GM23338 (cell line): ENCODE data around the gene ADAM15. TPM values are rescaled to one million over a fixed set of nuclear protein-coding genes. Genes with fewer than 3 reads are reported as not detected.

Source experiments
- ATAC-seq: fragments of 200-7000 bp; cut with Tn5 transposase; 3 replicates; pipeline ENCODE4 v1.9.1; 2020
- DNase-seq: peaks from one replicate; pipeline ENCODE4 v3.0.0-alpha.2; 2015; ENCODE audit warnings: low spot score
- H2AFZ ChIP-seq: fragments of 200-600 bp; sonication (generic); 2 replicates; pipeline ENCODE4 v1.8.0; 2016; ENCODE audit warnings: antibody characterized with exemption, mild to moderate bottlenecking, moderate library complexity
- H3F3A ChIP-seq: fragments of 200-600 bp; sonication (generic); replicated peaks from 2 replicates; pipeline ENCODE4 v1.8.0; 2017; ENCODE audit warnings: antibody characterized with exemption, mixed run types, low read depth
- H3K27ac ChIP-seq: fragments of 200-600 bp; sonication (generic); 2 replicates; pipeline ENCODE4 v1.6.1; 2016; ENCODE audit warnings: low read depth
- H3K27me3 ChIP-seq: fragments of 200-600 bp; sonication (generic); 2 replicates; pipeline ENCODE4 v1.8.0; 2016; ENCODE audit warnings: mild to moderate bottlenecking, mixed run types, moderate library complexity; ENCODE audit not compliant: insufficient read depth
- H3K36me3 ChIP-seq: fragments of 200-600 bp; sonication (generic); 2 replicates; pipeline ENCODE4 v1.8.0; 2016; ENCODE audit warnings: mild to moderate bottlenecking; ENCODE audit not compliant: insufficient read depth
- H3K4me1 ChIP-seq: fragments of 200-600 bp; sonication (generic); 2 replicates; pipeline ENCODE4 v1.8.0; 2016; ENCODE audit warnings: mild to moderate bottlenecking, moderate library complexity; ENCODE audit not compliant: insufficient read depth
- H3K4me2 ChIP-seq: fragments of 200-600 bp; sonication (generic); 2 replicates; pipeline ENCODE4 v1.7.1; 2017; ENCODE audit warnings: mixed run types
- H3K4me3 ChIP-seq: fragments of 200-600 bp; sonication (generic); 2 replicates; pipeline ENCODE4 v1.6.1; 2016; ENCODE audit warnings: mixed run types
- H3K79me2 ChIP-seq: fragments of 200-600 bp; sonication (generic); replicated peaks from 2 replicates; pipeline ENCODE4 v1.8.0; 2017; ENCODE audit warnings: mild to moderate bottlenecking; ENCODE audit not compliant: insufficient read depth
- H3K9me2 ChIP-seq: fragments of 200-600 bp; sonication (generic); 2 replicates; pipeline ENCODE4 v1.8.0; 2017; ENCODE audit not compliant: insufficient read depth
- H4K20me1 ChIP-seq: fragments of 200-600 bp; sonication (generic); replicated peaks from 2 replicates; pipeline ENCODE4 v1.8.0; 2017; ENCODE audit warnings: mild to moderate bottlenecking; ENCODE audit not compliant: insufficient read depth
- H3K27ac Mint-ChIP-seq: 2 replicates; pipeline ENCODE4 v1.8.0; 2020; ENCODE audit warnings: inconsistent platforms, mild to moderate bottlenecking, moderate library complexity, mixed read lengths
- H3K27me3 Mint-ChIP-seq: 3 replicates; pipeline ENCODE4 v1.8.0; 2022; ENCODE audit warnings: low read depth, mild to moderate bottlenecking, moderate library complexity, mixed read lengths, inconsistent platforms; ENCODE audit not compliant: insufficient read depth, poor library complexity
- H3K36me3 Mint-ChIP-seq: 3 replicates; pipeline ENCODE4 v1.8.0; 2021; ENCODE audit warnings: low read depth, mild to moderate bottlenecking, inconsistent platforms, moderate library complexity, mixed read lengths
- H3K4me1 Mint-ChIP-seq: 3 replicates; pipeline ENCODE4 v1.8.0; 2020; ENCODE audit warnings: mild to moderate bottlenecking, inconsistent platforms, mixed read lengths
- H3K4me3 Mint-ChIP-seq: 3 replicates; pipeline ENCODE4 v1.8.0; 2021; ENCODE audit warnings: moderate library complexity, mild to moderate bottlenecking, inconsistent platforms, mixed read lengths
- H3K9me3 Mint-ChIP-seq: 3 replicates; pipeline ENCODE4 v1.8.0; 2020; ENCODE audit warnings: moderate library complexity, mild to moderate bottlenecking, inconsistent platforms, mixed read lengths
- CREB1 ChIP-seq: fragments of 250-450 bp; sonication (Bioruptor Pico); IDR thresholded peaks from 2 replicates; pipeline ENCODE4 v1.5.0; 2020; ENCODE audit warnings: low read depth, mild to moderate bottlenecking, moderate library complexity
- NANOG ChIP-seq: IDR thresholded peaks from 2 replicates; pipeline ENCODE4 v1.6.1; 2016; ENCODE audit warnings: antibody characterized with exemption, borderline replicate concordance
- STAT1 ChIP-seq: IDR thresholded peaks from one replicate; pipeline ENCODE4 v1.6.1; 2016; ENCODE audit warnings: antibody characterized with exemption; ENCODE audit not compliant: unreplicated experiment
- ZNF114 ChIP-seq: fragments of 250-450 bp; sonication (Bioruptor Pico); IDR thresholded peaks from 2 replicates; pipeline ENCODE4 v1.5.0; 2020; ENCODE audit warnings: mild to moderate bottlenecking, moderate library complexity
- ZNF331 ChIP-seq: fragments of 250-450 bp; sonication (Bioruptor Pico); IDR thresholded peaks from 2 replicates; pipeline ENCODE4 v1.5.0; 2020; ENCODE audit warnings: low read depth, mild to moderate bottlenecking, moderate library complexity
- polyA plus RNA-seq: library from polyadenylated mRNA; unstranded; fragments of >200 nt; fragmentation: Nextera tagmentation; extraction: Ambion mirVana; gene quantifications from 2 replicates; pipeline ENCODE4 v1.2.1, GENCODE V29; 2016
- total RNA-seq: library from RNA; depleted of rRNA; stranded (reverse); fragments of >200 nt; shearing (Covaris generic); gene quantifications from 2 replicates; pipeline ENCODE4 v1.2.3, GENCODE V29; 2014
- TF ChIP-seq, protein P1 (sequence below): fragments of 250-450 bp; sonication (Bioruptor Pico); IDR thresholded peaks from 2 replicates; pipeline ENCODE4 v1.5.0; 2020; ENCODE audit warnings: mild to moderate bottlenecking, moderate library complexity

Gene ADAM15
- total and polyA plus RNA-seq, 2 experiments from 2014 or later, result 24.2 to 31.1 TPM

DNA sequence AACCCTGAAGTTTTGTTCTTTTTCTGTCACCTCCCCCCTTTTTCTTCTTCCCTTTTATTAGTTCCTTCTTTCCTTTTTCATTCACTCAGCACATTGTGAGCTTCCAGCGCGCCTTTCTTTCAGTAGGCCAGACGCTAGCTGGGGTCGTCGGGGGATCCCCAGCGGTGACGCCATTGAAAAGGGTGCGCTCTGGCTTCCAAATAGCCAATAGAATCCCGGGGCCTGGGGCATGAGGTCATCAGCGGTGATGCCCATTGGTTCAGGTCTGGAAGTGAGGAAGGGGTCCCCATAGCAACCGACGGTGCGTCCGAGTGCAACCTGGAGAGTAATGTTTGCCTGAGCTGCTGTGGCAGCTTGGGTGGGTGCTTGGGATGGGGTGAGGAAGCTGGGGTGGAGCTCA, 20.6 kb downstream of the ADAM15 start:
- Mint-ChIP-seq H3K27me3 (peaks cover 28% of the 10 kb centered on the region), H3K36me3 (peaks cover 19% of the 10 kb centered on the region), H3K4me1 (peaks cover 39% of the 10 kb centered on the region), H3K4me3 (peak overlapping the region; percentile 71), H3K27ac (no peak overlapping the region), H3K9me3 (no peaks in the 10 kb centered on the region)
- peaks cover 19% of the 10 kb centered on the region for H3K4me1 ChIP-seq
- TF ChIP-seq STAT1 (no peak), CREB1 (peak; percentile 76)
- no peaks in the 10 kb centered on the region for H3K79me2 ChIP-seq
- peaks cover 37% of the 10 kb centered on the region for H3K27me3 ChIP-seq
- ATAC-seq (peak; percentile 76), DNase-seq (peak; percentile 99)
- no peak overlapping the region for H3K27ac ChIP-seq
- H3K4me3 ChIP-seq, result peak overlapping the region; percentile 66
- H4K20me1 ChIP-seq, result peaks cover 3% of the 10 kb centered on the region
- peak overlapping the region; percentile 1; the same call in 1 of the 2 replicates for H2AFZ ChIP-seq
- H3K36me3 ChIP-seq, result no peaks in the 10 kb centered on the region
- peaks cover 19% of the 10 kb centered on the region for H3F3A ChIP-seq
- peak overlapping the region; percentile 100 for H3K4me2 ChIP-seq
- H3K9me2 ChIP-seq, result no peaks in the 10 kb centered on the region

DNA sequence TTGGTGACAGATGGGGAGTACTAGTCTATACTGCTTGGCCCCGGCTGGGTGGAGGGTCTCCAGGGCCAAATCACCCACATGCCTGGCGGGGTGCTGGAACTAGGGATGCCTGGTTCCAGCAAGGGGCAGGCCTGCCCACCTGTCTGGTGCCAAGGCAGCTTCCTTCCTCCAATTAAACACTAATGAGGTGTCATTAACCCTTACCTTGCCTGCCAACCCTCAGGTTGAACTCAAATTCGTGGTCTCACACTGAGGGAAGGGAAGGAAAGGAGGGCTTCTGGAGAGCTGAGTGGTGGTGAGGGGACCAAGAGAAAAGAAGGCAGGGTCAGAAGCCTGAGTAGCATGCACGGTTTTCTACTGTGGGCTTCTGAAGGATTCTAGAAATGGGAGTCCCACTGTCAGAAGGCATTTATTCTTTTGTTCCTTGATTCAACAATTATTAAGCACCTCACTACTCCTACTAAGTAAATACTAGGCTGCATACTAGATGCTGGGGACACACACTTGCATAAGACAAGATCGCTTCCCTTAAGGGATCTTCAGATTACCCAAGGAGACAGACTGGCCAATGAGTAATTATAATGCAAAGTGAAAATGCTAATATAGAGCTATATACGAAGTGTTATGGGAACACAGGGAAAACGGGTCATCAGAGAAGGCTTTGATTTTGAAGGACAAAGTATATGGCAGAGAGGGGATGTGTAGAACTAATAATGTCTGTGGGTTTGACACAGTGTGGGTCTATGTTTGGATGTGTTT, 21.6 kb downstream of the ADAM15 start:
- Mint-ChIP-seq H3K9me3 (no peaks in the 10 kb centered on the region), H3K4me3 (peak overlapping the region; percentile 71; the same call in 1 of the 3 replicates), H3K4me1 (peaks cover 39% of the 10 kb centered on the region), H3K27me3 (peaks cover 36% of the 10 kb centered on the region), H3K27ac (no peak overlapping the region), H3K36me3 (peaks cover 10% of the 10 kb centered on the region)
- Histone ChIP-seq H3K27me3 (peaks cover 47% of the 10 kb centered on the region), H3K79me2 (no peaks in the 10 kb centered on the region), H3K4me2 (peak overlapping the region; percentile 72), H3K4me3 (peak overlapping the region; percentile 32; the same call in 1 of the 2 replicates), H3K36me3 (no peaks in the 10 kb centered on the region), H3K9me2 (no peaks in the 10 kb centered on the region), H3F3A (peaks cover 19% of the 10 kb centered on the region), H4K20me1 (peaks cover 3% of the 10 kb centered on the region), H2AFZ (no peak overlapping the region), H3K27ac (no peak overlapping the region), H3K4me1 (peaks cover 19% of the 10 kb centered on the region)
- ATAC-seq (no peak), DNase-seq (no peak)
- TF ChIP-seq STAT1, result no peak
- no peak for TF ChIP-seq ZNF114 (CRISPR knock-in tag)
- no peak for TF ChIP-seq ZNF331 (CRISPR knock-in tag)
- TF ChIP-seq NANOG, result no peak
- TF ChIP-seq, protein P1, sequence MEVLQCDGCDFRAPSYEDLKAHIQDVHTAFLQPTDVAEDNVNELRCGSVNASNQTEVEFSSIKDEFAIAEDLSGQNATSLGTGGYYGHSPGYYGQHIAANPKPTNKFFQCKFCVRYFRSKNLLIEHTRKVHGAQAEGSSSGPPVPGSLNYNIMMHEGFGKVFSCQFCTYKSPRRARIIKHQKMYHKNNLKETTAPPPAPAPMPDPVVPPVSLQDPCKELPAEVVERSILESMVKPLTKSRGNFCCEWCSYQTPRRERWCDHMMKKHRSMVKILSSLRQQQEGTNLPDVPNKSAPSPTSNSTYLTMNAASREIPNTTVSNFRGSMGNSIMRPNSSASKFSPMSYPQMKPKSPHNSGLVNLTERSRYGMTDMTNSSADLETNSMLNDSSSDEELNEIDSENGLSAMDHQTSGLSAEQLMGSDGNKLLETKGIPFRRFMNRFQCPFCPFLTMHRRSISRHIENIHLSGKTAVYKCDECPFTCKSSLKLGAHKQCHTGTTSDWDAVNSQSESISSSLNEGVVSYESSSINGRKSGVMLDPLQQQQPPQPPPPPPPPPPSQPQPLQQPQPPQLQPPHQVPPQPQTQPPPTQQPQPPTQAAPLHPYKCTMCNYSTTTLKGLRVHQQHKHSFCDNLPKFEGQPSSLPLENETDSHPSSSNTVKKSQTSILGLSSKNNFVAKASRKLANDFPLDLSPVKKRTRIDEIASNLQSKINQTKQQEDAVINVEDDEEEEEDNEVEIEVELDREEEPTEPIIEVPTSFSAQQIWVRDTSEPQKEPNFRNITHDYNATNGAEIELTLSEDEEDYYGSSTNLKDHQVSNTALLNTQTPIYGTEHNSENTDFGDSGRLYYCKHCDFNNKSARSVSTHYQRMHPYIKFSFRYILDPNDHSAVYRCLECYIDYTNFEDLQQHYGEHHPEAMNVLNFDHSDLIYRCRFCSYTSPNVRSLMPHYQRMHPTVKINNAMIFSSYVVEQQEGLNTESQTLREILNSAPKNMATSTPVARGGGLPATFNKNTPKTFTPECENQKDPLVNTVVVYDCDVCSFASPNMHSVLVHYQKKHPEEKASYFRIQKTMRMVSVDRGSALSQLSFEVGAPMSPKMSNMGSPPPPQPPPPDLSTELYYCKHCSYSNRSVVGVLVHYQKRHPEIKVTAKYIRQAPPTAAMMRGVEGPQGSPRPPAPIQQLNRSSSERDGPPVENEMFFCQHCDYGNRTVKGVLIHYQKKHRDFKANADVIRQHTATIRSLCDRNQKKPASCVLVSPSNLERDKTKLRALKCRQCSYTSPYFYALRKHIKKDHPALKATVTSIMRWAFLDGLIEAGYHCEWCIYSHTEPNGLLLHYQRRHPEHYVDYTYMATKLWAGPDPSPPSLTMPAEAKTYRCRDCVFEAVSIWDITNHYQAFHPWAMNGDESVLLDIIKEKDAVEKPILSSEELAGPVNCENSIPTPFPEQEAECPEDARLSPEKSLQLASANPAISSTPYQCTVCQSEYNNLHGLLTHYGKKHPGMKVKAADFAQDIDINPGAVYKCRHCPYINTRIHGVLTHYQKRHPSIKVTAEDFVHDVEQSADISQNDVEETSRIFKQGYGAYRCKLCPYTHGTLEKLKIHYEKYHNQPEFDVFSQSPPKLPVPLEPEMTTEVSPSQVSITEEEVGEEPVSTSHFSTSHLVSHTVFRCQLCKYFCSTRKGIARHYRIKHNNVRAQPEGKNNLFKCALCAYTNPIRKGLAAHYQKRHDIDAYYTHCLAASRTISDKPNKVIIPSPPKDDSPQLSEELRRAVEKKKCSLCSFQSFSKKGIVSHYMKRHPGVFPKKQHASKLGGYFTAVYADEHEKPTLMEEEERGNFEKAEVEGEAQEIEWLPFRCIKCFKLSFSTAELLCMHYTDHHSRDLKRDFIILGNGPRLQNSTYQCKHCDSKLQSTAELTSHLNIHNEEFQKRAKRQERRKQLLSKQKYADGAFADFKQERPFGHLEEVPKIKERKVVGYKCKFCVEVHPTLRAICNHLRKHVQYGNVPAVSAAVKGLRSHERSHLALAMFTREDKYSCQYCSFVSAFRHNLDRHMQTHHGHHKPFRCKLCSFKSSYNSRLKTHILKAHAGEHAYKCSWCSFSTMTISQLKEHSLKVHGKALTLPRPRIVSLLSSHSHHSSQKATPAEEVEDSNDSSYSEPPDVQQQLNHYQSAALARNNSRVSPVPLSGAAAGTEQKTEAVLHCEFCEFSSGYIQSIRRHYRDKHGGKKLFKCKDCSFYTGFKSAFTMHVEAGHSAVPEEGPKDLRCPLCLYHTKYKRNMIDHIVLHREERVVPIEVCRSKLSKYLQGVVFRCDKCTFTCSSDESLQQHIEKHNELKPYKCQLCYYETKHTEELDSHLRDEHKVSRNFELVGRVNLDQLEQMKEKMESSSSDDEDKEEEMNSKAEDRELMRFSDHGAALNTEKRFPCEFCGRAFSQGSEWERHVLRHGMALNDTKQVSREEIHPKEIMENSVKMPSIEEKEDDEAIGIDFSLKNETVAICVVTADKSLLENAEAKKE, result no peak
